COLO668 (cell line): ENCODE results near the gene RFFL.

Experiments
- DNase-seq: peaks from one replicate; lab custom pipeline; 2025; ENCODE audit not compliant: unreplicated experiment; lab: John Stamatoyannopoulos, UW

Gene RFFL

DNA sequence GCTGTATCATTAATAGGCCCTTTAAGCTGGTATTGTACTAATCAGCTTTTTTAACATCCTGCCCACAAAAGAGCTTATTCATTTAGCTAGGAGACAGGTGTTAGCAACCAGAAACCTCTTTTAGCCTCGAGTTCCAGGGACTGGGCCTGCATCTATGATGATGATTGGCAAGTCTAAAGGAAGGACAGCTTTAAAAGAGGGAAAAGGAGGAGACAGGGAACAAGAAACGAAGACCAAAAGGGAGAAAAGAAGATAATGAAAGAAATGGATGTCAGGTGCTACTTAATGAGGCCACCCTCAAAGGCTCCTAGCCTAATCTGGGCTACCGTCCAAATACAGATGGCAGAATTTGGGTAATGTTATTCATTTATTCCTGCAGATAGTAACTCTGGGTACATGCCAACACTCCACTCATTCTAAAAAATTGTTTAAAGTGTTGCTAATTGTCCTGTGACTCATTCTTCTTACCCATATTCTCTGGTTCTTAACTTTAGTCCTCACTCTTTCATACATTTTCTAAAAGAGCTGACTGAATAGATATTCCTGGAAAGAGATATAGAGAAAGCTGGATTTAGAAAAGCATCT, 18.7 kb upstream of the RFFL start:
- DNase-seq: no peak

DNA sequence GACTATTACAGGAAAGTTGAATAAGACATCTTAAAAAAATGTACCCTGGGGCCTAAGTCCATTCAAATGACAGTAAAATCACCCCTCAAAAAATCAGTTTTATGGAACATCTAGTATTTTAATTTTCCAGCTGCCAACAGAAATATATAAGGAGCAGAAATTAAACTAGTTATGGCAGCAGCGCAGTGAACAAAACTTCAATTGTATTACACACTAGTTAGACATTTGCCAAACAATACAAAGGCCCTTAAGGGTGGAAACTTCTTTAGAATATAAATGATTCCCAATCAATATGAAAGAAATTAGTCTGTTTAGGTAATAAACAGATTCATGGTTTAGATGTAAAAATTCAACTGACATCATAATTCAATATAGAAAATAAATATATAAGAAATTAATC, 18.1 kb upstream of the RFFL start:
- DNase-seq: no peak

DNA sequence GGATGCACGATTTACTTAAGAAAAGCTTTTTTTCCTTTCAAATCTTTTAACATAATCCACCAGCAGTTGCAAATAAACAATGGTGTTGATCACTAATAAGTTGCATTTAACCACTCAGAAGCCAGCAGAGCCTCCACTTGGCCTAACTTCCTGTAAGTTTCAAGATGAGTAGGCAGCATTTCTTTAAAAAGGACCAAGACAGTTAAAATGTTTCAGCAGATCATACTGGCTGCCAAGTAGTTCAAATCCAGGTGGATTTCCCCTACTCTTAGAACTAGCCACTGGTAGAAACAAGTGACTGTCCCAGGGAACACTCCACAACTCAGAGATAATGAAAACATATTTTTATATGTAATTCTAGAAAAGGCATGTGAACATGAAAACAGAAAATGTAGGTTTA, 17.0 kb upstream of the RFFL start:
- DNase-seq: no peak

DNA sequence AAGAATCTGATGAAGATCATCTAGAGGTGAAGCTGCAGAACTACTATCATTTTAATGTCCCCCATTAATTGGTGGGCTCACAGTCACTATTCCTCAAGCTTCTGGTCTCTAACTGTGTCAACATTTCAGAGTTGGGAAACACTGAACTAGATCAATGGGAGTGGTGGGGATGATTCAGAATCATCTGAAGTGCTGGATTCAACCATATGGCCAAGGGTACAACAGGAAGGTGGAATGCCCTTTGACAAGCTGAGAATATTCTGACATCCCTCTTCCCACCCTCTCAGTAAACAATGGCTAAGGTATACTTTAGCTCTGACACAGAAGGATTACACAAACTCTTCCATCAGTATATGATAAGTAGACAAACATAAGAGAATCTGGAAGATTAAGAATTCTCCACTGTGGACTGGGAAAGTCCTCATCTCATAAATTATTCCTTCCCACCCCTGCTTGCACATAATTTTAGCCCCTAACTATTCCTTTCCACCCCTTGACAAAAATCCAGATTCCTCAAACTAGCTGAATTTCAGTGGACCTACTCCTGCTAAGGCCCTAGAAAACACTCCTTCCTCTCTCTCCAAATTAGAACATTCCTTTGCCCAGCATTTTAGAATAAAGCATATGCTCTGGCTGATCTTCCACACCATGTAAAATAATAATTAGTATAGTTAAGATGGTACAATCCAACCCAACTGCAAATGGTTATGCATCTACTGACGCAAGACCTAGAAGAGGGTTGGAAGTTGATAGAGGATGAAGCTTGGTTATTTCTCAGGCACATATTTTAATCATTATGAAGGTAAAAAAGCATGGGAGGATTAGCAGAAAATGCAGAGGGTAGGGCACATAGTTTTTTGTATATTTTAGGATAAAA, 16.3 kb upstream of the RFFL start:
- no peak for DNase-seq

DNA sequence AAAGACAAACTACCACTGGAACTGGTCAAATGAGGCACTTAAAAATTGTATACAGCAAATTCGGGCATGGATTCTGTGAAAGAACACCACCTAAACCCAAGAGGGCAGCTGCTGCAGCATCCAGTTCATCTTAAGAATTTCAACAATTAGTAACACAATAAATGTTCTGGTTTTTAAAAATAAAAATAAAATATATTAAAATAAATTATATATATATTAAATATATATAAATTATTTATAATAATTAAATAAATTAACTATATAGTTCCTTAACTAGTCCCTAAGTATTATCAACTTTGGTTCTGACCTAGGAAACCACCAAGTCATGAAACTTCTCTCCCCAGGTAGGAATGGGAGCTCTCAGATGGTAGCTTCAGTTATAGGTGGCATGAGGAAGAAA, 13.4 kb upstream of the RFFL start:
- no peak for DNase-seq

DNA sequence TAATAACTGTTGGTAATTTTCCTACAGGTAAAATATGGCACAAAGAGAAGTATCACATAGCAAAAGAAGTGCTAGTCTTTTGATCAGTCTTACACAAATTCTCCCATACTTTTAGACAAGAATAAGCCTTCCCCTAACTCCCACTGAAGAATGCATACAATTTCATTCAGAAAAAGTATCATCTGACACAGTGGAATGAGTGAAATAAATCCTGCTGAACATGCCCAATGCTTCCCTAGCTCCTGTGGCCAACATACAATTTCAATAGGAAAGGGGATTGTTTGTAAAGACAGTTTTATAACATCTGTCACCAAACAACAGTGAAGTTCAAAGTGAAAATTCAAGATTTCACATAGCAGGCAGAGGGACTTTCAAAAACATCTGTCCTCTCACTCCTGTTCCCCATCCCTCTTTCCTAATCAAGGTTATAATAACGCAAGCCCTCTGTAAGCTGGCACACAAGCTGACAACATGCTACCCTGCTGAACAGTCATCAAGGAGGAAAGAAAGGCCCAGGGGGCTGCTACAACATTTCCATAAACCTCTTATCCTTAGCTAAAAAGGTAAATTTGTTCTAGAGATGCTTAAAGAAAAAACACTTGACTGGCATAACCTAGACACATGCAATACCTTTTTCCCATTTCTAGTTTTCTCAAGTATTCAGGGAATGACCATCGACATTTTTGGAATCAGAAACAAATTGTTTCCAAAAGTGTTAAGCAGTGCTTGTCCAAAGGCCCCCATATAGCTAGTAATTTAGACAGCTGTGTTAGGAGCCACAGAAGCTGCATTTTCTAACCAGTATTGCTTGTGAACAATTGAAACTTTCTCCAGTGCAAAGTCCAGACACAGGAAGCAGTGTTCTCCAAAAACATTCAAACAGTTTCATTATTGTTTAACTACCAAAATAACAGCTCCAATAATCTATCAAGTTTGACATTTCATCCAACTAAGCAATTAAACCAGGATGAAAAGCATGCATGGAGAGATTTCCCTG, 11.5 kb upstream of the RFFL start:
- DNase-seq: no peak

DNA sequence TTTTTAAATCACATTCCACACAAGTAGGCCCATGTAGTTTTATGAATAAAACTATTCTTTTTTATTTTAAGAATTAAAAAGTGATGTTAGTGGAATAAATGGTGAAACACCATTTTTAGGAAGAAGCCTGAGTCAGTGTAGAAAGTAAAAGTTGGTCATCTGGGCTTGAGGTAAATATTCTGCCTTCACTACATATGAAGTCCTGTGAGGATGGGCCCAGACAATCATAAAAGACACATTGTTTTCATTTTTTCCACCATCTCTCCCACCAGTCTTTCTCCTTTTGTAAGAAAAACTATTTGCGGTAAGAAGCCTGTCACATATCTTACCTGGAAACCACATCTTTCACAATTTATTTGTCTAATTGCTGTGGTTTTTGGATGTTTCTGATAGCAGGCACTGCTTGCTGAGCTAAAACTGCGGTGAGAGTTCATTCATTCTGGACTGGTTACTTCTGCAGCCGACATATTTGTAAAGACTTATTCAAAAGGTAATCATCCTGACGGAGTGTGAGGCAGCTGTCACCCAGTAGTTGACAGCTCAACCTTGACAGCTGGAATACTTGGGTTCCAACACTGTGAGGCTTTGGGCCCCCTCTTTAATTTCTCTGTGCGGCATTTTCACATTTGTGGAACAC, 10.6 kb upstream of the RFFL start:
- DNase-seq: no peak

DNA sequence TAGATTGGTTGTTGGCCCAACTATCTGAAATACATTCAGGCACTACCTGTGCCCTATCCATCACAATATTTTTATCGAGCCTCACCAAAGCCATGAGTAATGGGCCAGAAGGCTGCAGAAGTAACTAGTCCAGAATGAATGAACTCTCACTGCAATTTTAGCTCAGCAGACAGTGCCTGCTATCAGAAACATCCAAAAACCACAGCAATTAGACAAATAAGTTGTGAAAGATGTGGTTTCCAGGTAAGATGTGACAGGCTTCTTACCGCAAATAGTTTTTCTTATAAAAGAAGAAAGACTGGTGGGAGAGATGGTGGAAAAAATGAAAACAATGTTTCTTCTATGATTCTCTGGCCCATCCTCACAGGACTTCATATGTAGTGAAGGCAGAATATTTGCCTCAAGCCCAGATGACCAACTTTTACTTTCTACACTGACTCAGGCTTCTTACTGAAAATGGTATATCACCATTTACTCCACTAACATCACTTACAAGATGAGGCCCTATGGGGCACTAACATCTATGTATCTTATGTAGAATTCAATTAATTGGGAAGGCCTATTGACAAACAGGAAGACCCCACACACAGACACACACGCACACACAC, 9.8 kb upstream of the RFFL start:
- no peak for DNase-seq

DNA sequence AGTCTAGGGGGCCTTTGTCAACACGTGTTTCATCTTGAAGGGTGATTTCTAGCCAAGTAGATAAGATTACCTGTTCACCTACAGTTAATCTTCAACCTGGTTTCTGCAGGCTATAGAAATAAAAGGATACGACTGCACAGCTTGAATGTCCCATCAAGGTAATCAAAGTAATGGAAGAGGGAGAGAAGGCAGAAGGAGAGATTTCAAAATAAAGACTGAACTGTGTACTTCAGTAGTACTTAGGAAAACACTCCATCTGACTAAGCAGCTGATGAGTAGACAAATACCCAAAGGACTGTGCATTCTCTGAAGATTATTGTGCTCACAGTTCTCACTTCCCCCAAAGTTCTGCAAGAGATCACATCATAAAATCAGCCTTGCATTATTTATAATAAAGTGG, 5.8 kb upstream of the RFFL start:
- DNase-seq: no peak

DNA sequence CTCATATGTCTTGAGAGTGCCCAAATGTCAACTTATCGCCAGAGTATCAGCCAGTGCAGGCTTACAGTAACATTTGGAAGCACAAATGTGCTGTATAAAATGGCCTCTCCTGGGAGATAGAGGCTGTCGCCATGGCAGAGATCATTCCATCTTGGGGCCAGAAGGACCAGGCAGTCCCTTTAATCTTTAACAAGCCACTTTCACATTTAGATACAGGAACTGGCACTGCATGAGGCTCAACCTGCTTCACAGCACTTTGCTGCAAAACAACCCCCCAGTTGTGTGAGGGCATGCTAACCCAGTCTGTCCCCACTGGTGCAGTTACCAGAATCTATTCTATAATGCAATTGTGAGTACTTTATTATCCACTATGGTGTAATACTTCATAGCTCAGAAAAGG, 4.7 kb upstream of the RFFL start:
- no peak for DNase-seq

DNA sequence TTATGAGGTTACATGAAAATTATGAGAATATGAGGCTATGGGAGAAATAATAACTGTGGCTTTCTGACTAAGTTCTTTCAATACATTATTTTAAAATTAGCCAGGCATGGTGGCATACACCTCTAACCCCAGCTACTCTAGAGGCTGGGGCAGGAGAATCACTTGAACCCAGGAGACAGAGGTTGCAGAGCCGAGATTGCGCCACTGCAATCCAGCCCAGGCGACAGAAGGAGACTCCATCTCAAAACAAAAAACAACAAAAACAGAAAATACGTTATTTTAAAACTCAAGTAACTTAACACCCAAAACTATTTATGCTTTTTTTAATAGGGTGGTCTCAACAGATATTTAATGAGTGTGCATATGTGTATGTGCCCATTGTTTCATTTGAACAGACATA, 2.4 kb upstream of the RFFL start:
- no peak for DNase-seq

DNA sequence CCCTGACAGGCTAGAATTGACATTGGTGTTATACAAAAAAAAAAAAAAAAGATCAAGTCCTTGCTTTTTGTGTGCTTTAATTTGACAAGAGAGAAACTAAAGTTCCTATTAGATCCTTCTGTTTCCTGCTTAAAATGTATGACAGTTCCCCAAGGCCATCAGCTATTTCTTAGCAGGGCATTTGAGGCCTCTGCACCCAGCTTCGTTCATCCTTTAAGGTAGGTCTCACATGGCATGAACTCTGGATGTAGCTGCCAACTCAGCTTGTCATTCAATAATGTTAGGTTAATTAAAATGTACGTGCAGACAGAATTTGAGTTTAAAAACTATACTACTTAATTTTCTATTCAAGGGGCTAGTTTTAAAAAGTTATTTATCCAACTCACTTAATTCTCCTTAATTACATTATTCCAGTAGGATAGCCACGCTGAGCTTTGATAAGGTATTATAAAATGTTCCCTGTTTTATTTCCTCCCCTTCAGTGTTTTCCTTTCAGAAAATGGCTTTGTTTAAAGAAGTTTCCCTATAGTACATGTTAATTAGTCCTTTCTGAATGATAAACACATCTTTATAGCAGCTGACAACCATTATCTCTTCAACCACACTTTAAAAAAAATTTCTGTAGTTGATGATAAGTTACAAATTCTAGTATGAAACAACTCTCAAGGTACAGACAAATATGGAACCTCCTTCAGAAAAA, 1.2 kb upstream of the RFFL start:
- DNase-seq: no peak

DNA sequence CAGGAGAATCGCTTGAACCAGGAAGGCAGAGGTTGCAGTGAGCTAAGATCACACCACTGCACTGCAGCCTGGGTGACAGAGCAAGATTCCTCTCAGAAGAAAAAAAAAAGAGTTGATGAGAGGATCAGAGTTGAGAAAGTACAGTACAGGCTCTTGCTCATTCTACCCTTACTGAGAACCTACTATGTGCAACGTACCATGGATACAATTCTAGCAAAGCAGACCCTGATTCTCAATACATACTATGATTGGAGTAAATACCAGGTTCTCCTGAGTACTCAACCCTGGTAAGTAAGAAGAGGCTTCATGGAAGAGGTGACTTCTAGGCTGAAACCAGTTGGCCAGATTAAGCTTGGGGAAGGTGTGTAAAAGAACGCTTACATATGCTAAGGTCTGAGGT, 1.2 kb downstream of the RFFL start:
- no peak for DNase-seq

DNA sequence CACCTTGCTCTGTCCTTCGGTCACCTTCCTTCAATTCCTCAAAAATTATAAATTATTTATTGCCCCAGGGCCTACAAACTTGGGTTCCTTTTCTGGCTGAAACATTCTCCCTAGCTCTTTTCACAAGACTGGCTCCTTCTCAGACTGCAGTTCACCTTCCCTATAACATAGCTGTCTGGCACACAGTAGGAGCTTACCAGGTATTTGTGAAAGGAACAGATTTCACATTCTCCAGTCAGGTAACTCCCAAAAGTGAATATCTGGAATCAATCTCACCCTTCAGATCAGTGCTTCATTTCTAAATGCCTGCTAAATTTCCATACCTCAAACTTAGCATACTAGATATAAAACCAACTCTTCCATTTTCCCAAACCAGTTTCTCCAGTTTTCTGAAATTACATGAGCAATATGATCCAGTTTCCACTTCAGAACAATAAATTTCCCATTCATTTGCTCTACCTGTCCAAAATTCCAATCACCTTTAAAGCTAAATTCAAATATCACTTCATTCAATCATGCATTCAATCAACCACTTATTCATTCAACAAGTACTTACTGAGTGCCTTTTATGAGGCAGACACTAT, 6.1 kb downstream of the RFFL start:
- no peak for DNase-seq

DNA sequence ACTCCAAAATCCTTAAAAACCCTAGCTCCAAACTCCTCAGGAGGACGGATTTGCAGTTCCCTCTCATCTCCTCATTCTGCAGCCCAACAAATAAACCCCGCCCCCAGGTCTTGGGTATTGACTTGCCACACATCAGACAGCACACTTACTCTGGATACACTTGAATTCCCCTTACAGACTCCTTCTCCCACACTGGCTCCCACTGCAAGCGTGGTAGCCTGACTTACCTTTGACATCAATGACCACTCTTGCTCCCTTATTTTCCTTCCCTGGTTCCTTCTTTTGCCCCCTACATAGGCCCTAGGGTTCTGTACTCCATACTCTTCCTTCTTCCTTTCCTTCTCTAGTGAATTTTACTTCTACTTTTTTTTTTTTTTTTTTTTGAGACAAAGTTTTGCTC, 7.5 kb downstream of the RFFL start:
- DNase-seq: no peak

DNA sequence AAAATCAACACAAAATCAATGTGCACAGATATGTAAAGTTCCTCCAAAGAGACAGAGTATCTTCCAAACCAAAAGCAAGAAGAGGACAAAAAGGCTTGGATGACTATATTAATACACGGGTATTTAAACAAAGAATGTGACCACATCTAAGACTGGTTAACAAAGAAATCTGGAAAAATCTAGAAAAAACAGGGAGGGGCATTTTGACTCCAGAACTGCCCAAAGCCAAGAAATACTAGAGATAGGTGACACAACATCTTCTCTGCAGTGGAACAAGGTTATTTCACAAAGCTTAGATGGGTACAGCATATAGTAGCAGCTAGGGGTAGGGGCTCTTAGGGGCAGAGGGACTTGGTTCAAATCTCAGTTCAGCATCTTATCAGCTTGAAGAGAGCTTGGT, 10.3 kb downstream of the RFFL start:
- no peak for DNase-seq

DNA sequence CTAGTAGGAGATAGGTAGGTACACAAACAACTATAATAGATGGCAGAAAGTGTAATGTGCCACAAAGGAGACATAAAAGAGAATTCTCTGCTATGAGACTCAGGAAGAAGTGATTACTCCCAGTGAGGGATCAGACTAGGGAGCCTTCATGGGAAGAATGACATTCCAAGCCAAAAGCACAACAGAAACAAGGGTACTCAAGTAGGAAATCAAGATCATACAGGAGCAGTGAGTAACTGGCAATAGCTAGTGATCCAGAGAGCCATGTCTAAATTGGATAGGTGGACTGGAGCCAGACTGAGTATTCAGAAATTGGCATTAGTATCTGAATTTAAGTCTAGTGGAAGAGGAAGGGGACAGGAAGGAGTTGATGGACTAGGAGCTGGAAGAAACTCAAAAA, 10.7 kb downstream of the RFFL start:
- no peak for DNase-seq

DNA sequence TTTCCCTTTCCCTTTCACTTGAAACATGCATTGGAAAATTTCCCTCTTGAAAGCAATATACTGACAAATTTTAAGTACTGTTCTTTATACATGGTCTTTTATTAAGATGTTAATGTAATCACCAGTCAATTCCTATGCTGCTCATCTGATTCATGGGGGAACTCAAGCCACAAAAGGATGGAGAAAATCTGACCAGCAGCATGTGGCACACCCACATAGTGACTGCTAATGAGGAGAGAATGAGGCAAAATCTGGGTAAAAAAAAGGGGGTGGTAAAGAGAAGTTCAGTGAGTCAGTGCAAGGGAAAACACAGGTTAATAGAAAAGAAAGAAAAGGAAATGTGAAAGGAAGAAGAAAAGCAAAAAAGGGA, 11.3 kb downstream of the RFFL start:
- DNase-seq: no peak

DNA sequence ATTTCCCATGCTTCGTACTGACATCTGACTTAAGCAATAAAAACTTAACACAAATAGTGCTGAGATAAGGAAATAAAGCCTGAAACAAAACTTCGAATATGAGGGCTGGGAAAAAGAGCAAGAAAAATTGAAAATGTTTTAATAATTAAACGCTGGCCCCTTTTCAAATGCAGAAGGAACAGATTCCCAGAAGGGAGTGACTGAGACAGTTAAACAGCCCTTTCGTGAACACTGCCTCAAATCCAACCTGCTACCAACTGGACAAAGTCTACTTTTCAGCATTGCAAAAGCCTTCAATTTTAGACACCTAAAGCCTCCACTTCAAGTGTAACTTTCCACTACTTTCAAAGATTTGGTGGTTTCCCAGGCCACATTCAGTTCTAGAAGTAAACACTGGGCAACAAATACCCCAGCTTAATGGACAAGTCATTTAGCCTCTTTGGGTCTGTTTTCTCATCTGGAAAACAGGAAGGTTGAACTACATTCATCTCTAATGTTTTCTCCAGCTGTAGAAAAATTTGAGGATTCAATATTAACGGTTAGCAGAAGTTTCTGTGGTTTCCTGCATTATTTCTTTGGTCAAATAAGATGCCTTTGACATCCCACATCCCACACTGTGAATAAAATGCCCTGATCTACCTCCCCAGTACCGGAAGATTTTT, 11.8 kb downstream of the RFFL start:
- DNase-seq: no peak
